Naive B cell (primary cell): ENCODE measurements around the gene ABHD12B. TPM values are rescaled to one million over a fixed set of nuclear protein-coding genes. Genes with fewer than 3 reads are reported as not detected.
"Not testable (repeated sequence)": the region's sequence is repeated elsewhere in the genome, so short reads cannot be mapped to it uniquely, and the experiment has no call there.

ENCODE experiments used
- ATAC-seq, 2 donors: fragments of 150-1000 bp; cut with Tn5 transposase; 2 replicates each; pipeline ENCODE4 v1.10.0; 2021; ENCODE audit warnings: low read depth in 2 of 2, mild to moderate bottlenecking in 2 of 2, moderate library complexity in 2 of 2
- DNase-seq: peaks from one replicate; pipeline ENCODE4 v3.0.0; 2022
- H3K27ac Mint-ChIP-seq, 6 donors: one replicate each; pipeline ENCODE4 v1.8.0; 2020 to 2022; ENCODE audit warnings: mild to moderate bottlenecking in 6 of 6, mixed read lengths in 6 of 6, moderate library complexity in 5 of 6, inconsistent platforms in 2 of 6
- H3K27me3 Mint-ChIP-seq, 3 donors: one replicate each; pipeline ENCODE4 v1.8.0; 2021 to 2022; ENCODE audit warnings: mixed read lengths in 3 of 3, mild to moderate bottlenecking in 1 of 3
- H3K36me3 Mint-ChIP-seq, 2 donors: one replicate each; pipeline ENCODE4 v1.8.0; 2020 to 2022; ENCODE audit warnings: mixed read lengths in 2 of 2, inconsistent platforms in 1 of 2, mild to moderate bottlenecking in 1 of 2
- H3K4me1 Mint-ChIP-seq, 3 donors: one replicate each; pipeline ENCODE4 v1.8.0; 2020 to 2022; ENCODE audit warnings: mixed read lengths in 3 of 3, inconsistent platforms in 1 of 3, mild to moderate bottlenecking in 1 of 3, moderate library complexity in 1 of 3
- H3K4me3 Mint-ChIP-seq, 8 donors: one replicate each; pipeline ENCODE4 v1.8.0; 2020 to 2022; ENCODE audit warnings: mild to moderate bottlenecking in 8 of 8, mixed read lengths in 8 of 8, moderate library complexity in 8 of 8, inconsistent platforms in 2 of 8
- H3K9me3 Mint-ChIP-seq, 7 donors: one replicate each; pipeline ENCODE4 v1.8.0; 2020 to 2022; ENCODE audit warnings: mixed read lengths in 7 of 7, mild to moderate bottlenecking in 5 of 7, inconsistent platforms in 2 of 7, moderate library complexity in 1 of 7
- polyA plus RNA-seq, 6 donors: library from polyadenylated mRNA; unstranded; fragments of 300-500 nt; fragmentation: Illumina TruSeq; gene quantifications; one replicate each; pipeline ENCODE4 v1.2.3, GENCODE V29; 2021; ENCODE audit warnings: low read depth in 6 of 6

ABHD12B gene
- polyA plus RNA-seq, 6 donors from 2014 or later = not detected

DNA sequence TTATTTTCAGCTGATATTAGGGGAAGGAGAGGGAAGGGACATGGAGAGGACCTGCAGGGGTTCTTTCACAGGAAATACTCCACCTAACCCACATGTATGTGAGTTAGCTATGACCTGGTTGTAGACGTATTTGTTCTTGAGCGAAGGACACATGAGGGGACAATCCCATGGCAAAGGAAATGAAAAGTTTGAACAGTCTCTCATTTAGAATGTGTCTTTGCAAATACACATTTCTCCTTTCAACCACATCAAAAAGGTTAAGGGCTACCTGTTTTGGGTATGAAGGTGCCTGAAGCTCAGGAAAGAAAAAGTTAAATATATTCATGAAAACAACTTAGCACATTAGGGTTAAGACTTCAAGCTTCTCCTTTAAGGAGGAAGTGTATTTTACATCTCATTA, 65.0 kb downstream of the ABHD12B start:
- Mint-ChIP-seq H3K36me3 (peaks cover 0 to 8% of the 10 kb centered on the region in 2 donors), H3K4me3 (no peak overlapping the region), H3K27me3 (peaks cover 14 to 30% (median 28%) of the 10 kb centered on the region in 3 donors), H3K27ac (no peak overlapping the region), H3K4me1 (peaks cover 0 to 2% (median 0%) of the 10 kb centered on the region in 3 donors), H3K9me3 (no peaks in the 10 kb centered on the region)
- ATAC-seq (no peak), DNase-seq (no peak)

- Mint-ChIP-seq H3K4me3 (no peak overlapping the region), H3K27ac (no peak overlapping the region), H3K4me1 (peaks cover 0 to 2% (median 0%) of the 10 kb centered on the region in 3 donors), H3K9me3 (no peaks in the 10 kb centered on the region), H3K36me3 (peaks cover 0 to 11% of the 10 kb centered on the region in 2 donors), H3K27me3 (peaks cover 17 to 31% (median 30%) of the 10 kb centered on the region in 3 donors)
- ATAC-seq (no peak), DNase-seq (no peak)
Measured at GRCh38 chr14:50937325-50937724, 65.5 kb downstream of the ABHD12B start.

GRCh38 chr14:50937800-50938199, 65.9 kb downstream of the ABHD12B start:
- no peak overlapping the region for H3K27ac Mint-ChIP-seq
- no peaks in the 10 kb centered on the region for H3K9me3 Mint-ChIP-seq
- no peak for DNase-seq
- H3K27me3 Mint-ChIP-seq = peaks cover 17 to 32% (median 30%) of the 10 kb centered on the region in 3 donors
- peaks cover 0 to 11% of the 10 kb centered on the region in 2 donors for H3K36me3 Mint-ChIP-seq
- H3K4me3 Mint-ChIP-seq = no peak overlapping the region
- no peak for ATAC-seq
- peaks cover 0 to 2% (median 0%) of the 10 kb centered on the region in 3 donors for H3K4me1 Mint-ChIP-seq

DNA sequence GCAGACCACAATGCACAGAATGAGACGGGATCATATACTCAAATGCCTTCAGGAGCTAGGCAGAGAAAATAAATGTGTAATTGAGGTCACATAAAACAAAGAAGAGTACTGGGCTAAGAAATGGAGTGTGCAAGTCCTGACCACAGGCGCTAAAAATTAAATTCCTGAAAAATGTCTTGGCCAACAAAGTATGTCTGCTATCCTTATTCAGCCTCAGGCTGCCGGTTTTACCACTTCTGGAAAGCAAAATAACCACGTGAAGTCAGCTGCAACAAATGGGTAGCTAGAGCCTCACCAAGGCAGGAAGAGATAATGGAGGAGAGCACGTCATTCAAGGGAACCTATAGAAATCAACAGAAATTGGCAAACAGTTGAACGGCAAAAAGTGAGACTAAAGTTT, 69.3 kb downstream of the ABHD12B start:
- Mint-ChIP-seq H3K4me1 (peaks cover 14 to 20% (median 19%) of the 10 kb centered on the region in 3 donors), H3K9me3 (peaks cover 0 to 2% (median 0%) of the 10 kb centered on the region in 7 donors), H3K36me3 (peaks cover 0 to 11% of the 10 kb centered on the region in 2 donors), H3K27ac (peak overlapping the region in 2 of 6 donors; percentile 49 to 63), H3K27me3 (peaks cover 33 to 40% (median 40%) of the 10 kb centered on the region in 3 donors), H3K4me3 (peak overlapping the region in 1 of 8 donors; percentile 60)
- ATAC-seq = no peak
- no peak for DNase-seq

- not testable (repeated sequence) for ATAC-seq, H3K27ac Mint-ChIP-seq, H3K9me3 Mint-ChIP-seq, DNase-seq
- H3K4me1 Mint-ChIP-seq = peaks cover 14 to 20% (median 19%) of the 10 kb centered on the region in 3 donors
- H3K36me3 Mint-ChIP-seq = peaks cover 0 to 11% of the 10 kb centered on the region in 2 donors
- H3K4me3 Mint-ChIP-seq = peak overlapping the region in 2 of 8 donors; percentile 47 to 60
- peaks cover 33 to 40% (median 40%) of the 10 kb centered on the region in 3 donors for H3K27me3 Mint-ChIP-seq
Measured at GRCh38 chr14:50941638-50942037, 69.8 kb downstream of the ABHD12B start.

- H3K27me3 Mint-ChIP-seq = peaks cover 33 to 40% (median 35%) of the 10 kb centered on the region in 3 donors
- H3K4me1 Mint-ChIP-seq = peaks cover 14 to 20% (median 17%) of the 10 kb centered on the region in 3 donors
- peak overlapping the region; percentile 82 to 93 (median 87) for H3K4me3 Mint-ChIP-seq
- ATAC-seq (no peak), DNase-seq (no peak)
- peak overlapping the region in 3 of 6 donors; percentile 53 to 76 (median 67) for H3K27ac Mint-ChIP-seq
- peaks cover 0 to 2% (median 0%) of the 10 kb centered on the region in 7 donors for H3K9me3 Mint-ChIP-seq
- peaks cover 0 to 11% of the 10 kb centered on the region in 2 donors for H3K36me3 Mint-ChIP-seq
Measured at GRCh38 chr14:50943261-50943942, 71.5 kb downstream of the ABHD12B start.

DNA sequence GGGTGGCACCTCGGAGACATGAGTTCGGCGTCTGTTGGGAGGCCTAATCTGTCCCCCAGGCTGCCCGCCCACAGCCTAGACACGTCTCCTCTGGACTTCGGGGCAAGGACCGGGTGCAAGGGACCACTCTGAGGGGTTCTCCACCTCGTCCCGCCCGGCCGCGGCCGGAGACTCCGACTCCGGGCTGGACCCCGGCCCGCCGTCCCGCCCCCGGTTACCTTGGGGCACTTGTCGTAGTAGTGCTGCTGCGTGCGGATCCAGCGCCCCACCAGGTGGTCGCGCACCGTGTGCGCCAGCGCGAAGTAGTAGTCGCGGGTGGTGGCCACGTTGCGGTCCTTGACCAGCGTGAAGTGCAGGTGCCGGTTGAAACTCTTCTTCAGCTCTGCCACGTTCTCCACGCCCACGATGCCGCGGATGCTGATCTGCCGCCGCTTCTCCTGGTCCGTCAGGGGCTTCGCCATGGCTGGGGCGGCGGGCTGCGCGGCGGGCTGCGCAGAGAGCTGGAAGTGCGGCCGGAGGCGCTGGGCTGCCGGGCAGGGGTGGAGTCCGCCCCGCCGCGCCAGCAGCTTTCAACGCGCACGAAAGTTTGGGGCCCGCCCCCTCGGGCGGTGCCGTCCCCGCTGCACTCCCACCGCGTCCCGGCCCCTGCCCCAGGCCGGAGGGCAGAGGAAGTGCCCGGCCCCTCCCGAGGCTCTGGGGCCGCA, 72.2 kb downstream of the ABHD12B start, which contains the start of gene PYGL:
PYGL (minus strand) TSS at position 541 of the 704 bp plus-strand sequence; CDS start at position 461, 80 bp downstream.
- peak within 1 kb of the TSS in 5 of 6 donors; percentile 58 to 90 (median 75) for H3K27ac Mint-ChIP-seq
- ATAC-seq (peak; percentile 68 to 69), DNase-seq (peak; percentile 21)
- peaks cover 14 to 20% (median 17%) of the 10 kb centered on the region in 3 donors for H3K4me1 Mint-ChIP-seq
- H3K9me3 Mint-ChIP-seq = peaks cover 0 to 5% (median 0%) of the 10 kb centered on the region in 7 donors
- H3K4me3 Mint-ChIP-seq = peak within 1 kb of the TSS; percentile 88 to 94 (median 92)
- peaks cover 33 to 40% (median 35%) of the 10 kb centered on the region in 3 donors for H3K27me3 Mint-ChIP-seq
- H3K36me3 Mint-ChIP-seq = peaks cover 0 to 11% of the 10 kb centered on the region in 2 donors

DNA sequence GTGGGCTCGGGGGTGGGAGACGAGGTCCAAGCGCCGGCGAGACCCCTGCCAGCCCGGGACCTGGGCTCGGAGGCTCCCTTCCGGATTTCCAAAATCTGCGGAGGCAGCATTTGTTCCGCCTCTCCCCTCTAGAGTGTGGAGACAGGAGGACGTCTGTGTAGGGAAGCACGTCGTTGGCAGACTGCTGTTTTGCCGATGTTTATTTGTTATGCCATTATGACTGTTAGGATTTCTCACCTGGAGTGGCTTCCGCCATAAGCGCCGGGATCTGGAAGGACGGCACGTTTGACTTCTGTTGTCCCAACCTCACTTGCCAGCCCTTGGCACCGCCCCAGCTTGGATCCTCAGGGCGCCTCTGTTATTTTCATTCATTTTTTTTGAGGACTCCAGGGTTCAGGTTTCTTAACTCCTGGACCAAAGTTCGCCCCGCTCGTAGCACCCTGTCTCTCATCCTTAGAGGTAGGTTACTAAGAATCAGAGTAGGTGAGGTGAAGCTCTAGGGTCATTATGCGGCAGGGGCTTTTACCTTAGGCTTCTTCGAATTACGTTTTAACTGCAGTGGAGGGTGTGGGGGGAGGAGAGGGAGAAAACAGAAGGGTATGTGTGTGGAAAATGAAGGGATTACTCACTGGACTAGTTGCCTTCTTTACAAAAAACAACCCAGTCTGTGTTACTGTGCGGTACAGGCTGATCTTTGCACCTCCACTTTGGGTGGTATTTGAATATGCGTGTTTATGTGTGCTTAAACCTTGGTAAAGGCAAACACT, 73.0 kb downstream of the ABHD12B start:
- H3K4me1 Mint-ChIP-seq = peaks cover 14 to 20% (median 17%) of the 10 kb centered on the region in 3 donors
- DNase-seq = no peak

DNA sequence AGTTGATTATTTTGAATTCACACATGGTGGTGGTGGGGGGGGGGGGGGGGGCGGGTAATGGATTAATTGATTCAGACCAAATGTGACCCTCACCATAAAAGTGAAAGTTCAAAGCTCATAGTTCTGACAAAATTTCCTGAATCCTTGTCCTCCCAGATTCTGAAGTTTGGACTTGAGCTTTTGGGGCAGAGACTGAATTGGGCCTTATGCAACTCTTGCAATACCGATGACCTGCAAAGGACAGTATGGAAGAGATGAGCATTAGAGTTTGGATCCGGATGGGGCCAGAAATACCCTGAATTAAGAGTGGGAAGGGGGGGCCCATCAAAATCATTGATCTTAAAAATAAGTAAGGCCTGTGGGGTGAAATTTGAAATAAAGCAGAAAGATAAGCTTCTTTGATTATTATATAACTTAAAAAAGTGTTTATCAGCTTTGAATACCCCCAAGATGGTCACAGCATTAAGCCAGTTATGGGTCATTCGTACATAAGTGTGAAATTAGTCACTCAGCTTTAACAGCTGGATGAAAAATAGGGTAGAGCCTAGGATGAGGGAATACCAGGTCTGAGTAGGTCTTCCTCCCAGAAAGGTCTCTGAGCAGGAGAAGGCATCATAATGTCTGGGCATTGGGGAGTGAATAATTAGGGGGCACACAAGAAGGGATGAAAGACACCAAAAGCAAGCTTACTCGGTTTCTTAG, 74.5 kb downstream of the ABHD12B start:
- peak overlapping the region in 1 of 6 donors; percentile 64 for H3K27ac Mint-ChIP-seq
- H3K9me3 Mint-ChIP-seq = peaks cover 0 to 10% (median 0%) of the 10 kb centered on the region in 7 donors
- H3K27me3 Mint-ChIP-seq = peaks cover 16 to 24% (median 18%) of the 10 kb centered on the region in 3 donors
- DNase-seq (no peak), ATAC-seq (no peak)
- H3K36me3 Mint-ChIP-seq = peaks cover 0 to 6% of the 10 kb centered on the region in 2 donors
- peaks cover 14 to 20% (median 17%) of the 10 kb centered on the region in 3 donors for H3K4me1 Mint-ChIP-seq
- peak overlapping the region in 1 of 8 donors; percentile 63 for H3K4me3 Mint-ChIP-seq

More for the DNA sequence above, 73.0 kb downstream of the ABHD12B start:
- Mint-ChIP-seq H3K27ac (peak overlapping the region in 5 of 6 donors; percentile 58 to 90 (median 75)), H3K36me3 (peaks cover 0 to 11% of the 10 kb centered on the region in 2 donors), H3K9me3 (peaks cover 0 to 9% (median 0%) of the 10 kb centered on the region in 7 donors), H3K27me3 (peaks cover 30 to 33% (median 33%) of the 10 kb centered on the region in 3 donors), H3K4me3 (peak overlapping the region; percentile 88 to 94 (median 92))
- ATAC-seq = peak; percentile 12 to 33

- no peak overlapping the region for H3K4me3 Mint-ChIP-seq
- H3K27me3 Mint-ChIP-seq = peaks cover 9 to 16% (median 16%) of the 10 kb centered on the region in 3 donors
- H3K36me3 Mint-ChIP-seq = no peaks in the 10 kb centered on the region
- no peak for ATAC-seq
- peak overlapping the region in 1 of 6 donors; percentile 30 for H3K27ac Mint-ChIP-seq
- no peak for DNase-seq
- peaks cover 14 to 20% (median 17%) of the 10 kb centered on the region in 3 donors for H3K4me1 Mint-ChIP-seq
- H3K9me3 Mint-ChIP-seq = peaks cover 0 to 12% (median 0%) of the 10 kb centered on the region in 7 donors
Measured at GRCh38 chr14:50947446-50947845, 75.6 kb downstream of the ABHD12B start.

- no peaks in the 10 kb centered on the region for H3K36me3 Mint-ChIP-seq
- no peak for DNase-seq
- peaks cover 5 to 12% (median 12%) of the 10 kb centered on the region in 3 donors for H3K27me3 Mint-ChIP-seq
- peaks cover 12 to 17% (median 14%) of the 10 kb centered on the region in 3 donors for H3K4me1 Mint-ChIP-seq
- H3K9me3 Mint-ChIP-seq = peaks cover 0 to 11% (median 0%) of the 10 kb centered on the region in 7 donors
- peak overlapping the region in 1 of 8 donors; percentile 7 for H3K4me3 Mint-ChIP-seq
- no peak for ATAC-seq
- H3K27ac Mint-ChIP-seq = no peak overlapping the region
Measured at GRCh38 chr14:50948205-50948604, 76.4 kb downstream of the ABHD12B start.

DNA sequence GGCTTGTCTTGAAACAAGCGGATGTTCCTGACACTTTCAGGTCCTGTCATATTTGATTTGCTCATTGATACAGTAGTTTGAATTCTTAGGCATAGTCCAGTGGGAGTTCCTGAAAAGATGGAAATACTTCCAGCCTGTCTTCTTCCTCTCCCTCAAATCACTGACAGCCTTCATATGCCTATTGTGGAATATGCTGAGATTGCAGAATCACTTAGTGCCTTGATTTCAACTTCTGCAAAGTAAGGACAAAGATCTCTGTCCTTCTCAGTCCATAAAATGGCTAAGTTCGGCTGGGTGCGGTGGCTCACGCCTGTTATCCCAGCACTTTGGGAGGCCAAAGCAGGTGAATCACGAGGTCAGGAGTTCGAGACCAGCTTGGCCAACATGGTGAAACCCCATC, 79.2 kb downstream of the ABHD12B start:
- Mint-ChIP-seq H3K9me3 (peaks cover 0 to 11% (median 0%) of the 10 kb centered on the region in 7 donors), H3K27ac (peak overlapping the region in 1 of 6 donors; percentile 82), H3K4me3 (no peak overlapping the region), H3K27me3 (no peaks in the 10 kb centered on the region), H3K4me1 (no peaks in the 10 kb centered on the region), H3K36me3 (no peaks in the 10 kb centered on the region)
- ATAC-seq (no peak), DNase-seq (no peak)
